ENCODE data around the gene CFAP97D1. TPM values are rescaled to one million over a fixed set of nuclear protein-coding genes. Genes with fewer than 3 reads are reported as not detected.

CFAP97D1 gene
- total RNA-seq, 1 donor from 2014 or later, result not detected

Other genes with a start within 250 kb of the CFAP97D1 start
- 4.4 to 5.6 TPM (median 5.4 TPM) in 3 replicates for gene ETV4, start 234.1 kb upstream of the CFAP97D1 start, total RNA-seq
- 1.2 to 1.8 TPM (median 1.2 TPM) in 3 replicates for gene MEOX1, start 118.5 kb upstream of the CFAP97D1 start, total RNA-seq
- gene SOST, start 21.6 kb upstream of the CFAP97D1 start, total RNA-seq, result 0.23 to 0.33 TPM (median 0.27 TPM) in 3 replicates
- gene DUSP3, start 1.5 kb upstream of the CFAP97D1 start, total RNA-seq, result 41.9 to 45.0 TPM (median 42.8 TPM) in 3 replicates
- gene MPP3, start 52.7 kb downstream of the CFAP97D1 start, total RNA-seq, result 22.9 to 24.3 TPM (median 22.9 TPM) in 3 replicates
- 0.18 TPM in 1 of 3 replicates, not detected in the others for gene CD300LG, start 66.7 kb downstream of the CFAP97D1 start, total RNA-seq
- gene MPP2, start 127.1 kb downstream of the CFAP97D1 start, total RNA-seq, result 11.6 to 14.1 TPM (median 13.0 TPM) in 3 replicates
- not detected in 3 replicates for gene PPY, start 162.0 kb downstream of the CFAP97D1 start, total RNA-seq
- gene PYY, start 173.5 kb downstream of the CFAP97D1 start, total RNA-seq, result not detected in 3 replicates
- 0.42 to 0.88 TPM (median 0.82 TPM) in 3 replicates for gene NAGS, start 224.2 kb downstream of the CFAP97D1 start, total RNA-seq
- gene TMEM101, start 234.5 kb downstream of the CFAP97D1 start, total RNA-seq, result 34.2 to 36.4 TPM (median 35.8 TPM) in 3 replicates

All from mesothelial cell of epicardium (in vitro differentiated cells).